HepG2 (cell line): Measurements from ENCODE around the gene BTAF1. TPM values are rescaled to one million over a fixed set of nuclear protein-coding genes. Genes with fewer than 3 reads are reported as not detected.

Experiments
- ATAC-seq: fragments of 200-7000 bp; cut with Tn5 transposase; 3 replicates; pipeline ENCODE4 v1.9.1; 2020; ENCODE audit warnings: mild to moderate bottlenecking, moderate library complexity
- BruUV-seq: library from RNA; stranded (reverse); fragments of 400-500 nt; replicated peaks from 2 replicates; lab custom pipeline; 2021; lab: Mats Ljungman, UMichigan
- CTCF ChIA-PET: fragments of 300-600 bp; formaldehyde crosslinking; extraction: SDS; loops from one replicate; lab custom pipeline; 2021; ENCODE audit warnings: low total read pairs, inconsistent platforms, low intra/inter-chr PET ratio; lab: Yijun Ruan, JAX
- POLR2A ChIA-PET: fragments of 350-600 bp; sonication (Branson Sonifier 250); formaldehyde crosslinking; loops from one replicate; lab custom pipeline; 2020; ENCODE audit warnings: antibody characterized with exemption, inconsistent platforms; lab: Yijun Ruan, JAX
- DNase-seq: peaks from one replicate; pipeline ENCODE4 v3.0.0-alpha.2; 2015; ENCODE audit warnings: low spot score
- FAIRE-seq: peaks from 3 replicates; lab custom pipeline; 2011; peaks lifted over from hg19 to GRCh38; lab: Jason Lieb, UNC
- H2AFZ ChIP-seq: one replicate; pipeline ENCODE4 v1.6.1; 2011; ENCODE audit warnings: low read length, inconsistent platforms
- H3K27ac ChIP-seq: fragments of 300-600 bp; 3 replicates; pipeline ENCODE4 v1.8.0; 2011; ENCODE audit warnings: mixed run types, mild to moderate bottlenecking, mixed read lengths, low read length, inconsistent platforms; ENCODE audit not compliant: insufficient read depth; ENCODE audit errors: extremely low read length
- H3K27me3 ChIP-seq, 2 experiments: fragments of 200-600 bp in 1 of 2; 2 replicates in 1 of 2; 3 replicates in 1 of 2; pipeline versions ENCODE4 v1.6.0 to v1.8.0; 2011; ENCODE audit warnings: low read length in 2 of 2, mild to moderate bottlenecking in 2 of 2, moderate library complexity in 2 of 2, inconsistent platforms in 1 of 2; ENCODE audit not compliant: insufficient read depth in 2 of 2, control insufficient read depth in 1 of 2
- H3K36me3 ChIP-seq, 2 experiments: fragments of 200-600 bp in 1 of 2; replicated peaks in 1 of 2; 2 replicates in 1 of 2; 3 replicates in 1 of 2; pipeline versions ENCODE4 v1.5.1 to v1.8.0; 2011; ENCODE audit warnings: low read length in 2 of 2, inconsistent platforms in 1 of 2; ENCODE audit not compliant: insufficient read depth in 2 of 2, control insufficient read depth in 1 of 2
- H3K4me1 ChIP-seq: 2 replicates; pipeline ENCODE4 v1.5.1; 2012; ENCODE audit warnings: low read length, inconsistent platforms; ENCODE audit not compliant: insufficient read depth
- H3K4me2 ChIP-seq: 2 replicates; pipeline ENCODE4 v1.6.0; 2011; ENCODE audit warnings: low read depth, low read length, inconsistent platforms
- H3K4me3 ChIP-seq, 3 experiments: fragments of 200-600 bp in 1 of 3; sonication (generic), shearing (Covaris generic) in 1 of 3; replicated peaks in 1 of 3; 2 replicates each; pipeline ENCODE4 v1.5.1; 2011 to 2016; ENCODE audit warnings: low read length in 3 of 3, inconsistent platforms in 2 of 3, low read depth in 2 of 3, mild to moderate bottlenecking in 2 of 3, control low read depth in 1 of 3, mixed read lengths in 1 of 3; ENCODE audit not compliant: insufficient read depth in 1 of 3
- H3K79me2 ChIP-seq: one replicate; pipeline ENCODE4 v1.6.1; 2011; ENCODE audit warnings: low read length, inconsistent platforms; ENCODE audit not compliant: insufficient read depth
- H3K9ac ChIP-seq: 2 replicates; pipeline ENCODE4 v1.6.0; 2011; ENCODE audit warnings: mild to moderate bottlenecking, low read depth, low read length, inconsistent platforms; ENCODE audit not compliant: insufficient read depth
- H3K9me3 ChIP-seq: 2 replicates; pipeline ENCODE4 v1.5.1; 2012; ENCODE audit warnings: mild to moderate bottlenecking, low read length
- H4K20me1 ChIP-seq: 2 replicates; pipeline ENCODE4 v1.6.0; 2011; ENCODE audit warnings: inconsistent platforms, mild to moderate bottlenecking, low read length, moderate library complexity; ENCODE audit not compliant: insufficient read depth
- CBFB ChIP-seq: sonication (generic); formaldehyde crosslinking; IDR thresholded peaks from 2 replicates; pipeline ENCODE4 v1.4.0; 2020; ENCODE audit warnings: missing genetic modification reagents
- ELF3 ChIP-seq: IDR thresholded peaks from 2 replicates; pipeline ENCODE4 v1.6.1; 2016; ENCODE audit warnings: missing genetic modification reagents, missing compliant biosample characterization
- HES4 ChIP-seq: sonication (generic); formaldehyde crosslinking; IDR thresholded peaks from 2 replicates; pipeline ENCODE4 v1.9.0; 2021; ENCODE audit warnings: mild to moderate bottlenecking, missing genetic modification reagents, borderline replicate concordance
- NFE2L1 ChIP-seq: sonication (generic); formaldehyde crosslinking; IDR thresholded peaks from 2 replicates; pipeline ENCODE4 v1.4.0; 2020; ENCODE audit warnings: missing genetic modification reagents, mild to moderate bottlenecking, borderline replicate concordance
- POLR2AphosphoS2 ChIP-seq: IDR thresholded peaks from 2 replicates; pipeline ENCODE4 v1.6.1; 2011; ENCODE audit warnings: low read depth, low read length, improper control_type of control experiment
- RBFOX2 ChIP-seq: fragments of 200-400 bp; formaldehyde crosslinking; IDR thresholded peaks from 2 replicates; pipeline ENCODE4 v1.6.1; 2017; ENCODE audit warnings: low read depth, mild to moderate bottlenecking, low read length
- XRCC5 ChIP-seq: fragments of 200-400 bp; formaldehyde crosslinking; optimal IDR thresholded peaks from 2 replicates; pipeline ENCODE3; 2017; ENCODE audit warnings: mild to moderate bottlenecking, low read length
- ZC3H13 ChIP-seq: sonication (generic); formaldehyde crosslinking; IDR thresholded peaks from 2 replicates; pipeline ENCODE4 v1.8.1; 2023; ENCODE audit warnings: mild to moderate bottlenecking, missing genetic modification reagents, moderate library complexity
- ZC3H4 ChIP-seq: sonication (generic); formaldehyde crosslinking; IDR thresholded peaks from 2 replicates; pipeline ENCODE4 v1.4.0; 2020; ENCODE audit warnings: missing genetic modification reagents, borderline replicate concordance
- ZFP82 ChIP-seq: sonication (generic); formaldehyde crosslinking; IDR thresholded peaks from 2 replicates; pipeline ENCODE4 v1.5.1; 2020; ENCODE audit warnings: mild to moderate bottlenecking, missing genetic modification reagents, borderline replicate concordance
- ZNF564 ChIP-seq: sonication (generic); formaldehyde crosslinking; IDR thresholded peaks from 2 replicates; pipeline ENCODE4 v1.8.1; 2023; ENCODE audit warnings: mild to moderate bottlenecking, missing genetic modification reagents
- ZNF577 ChIP-seq: sonication (generic); formaldehyde crosslinking; IDR thresholded peaks from 2 replicates; pipeline ENCODE4 v1.4.0; 2020; ENCODE audit warnings: mild to moderate bottlenecking, low read depth, missing genetic modification reagents, borderline replicate concordance
- ZNF761 ChIP-seq: sonication (generic); formaldehyde crosslinking; conservative IDR thresholded peaks from 2 replicates; pipeline ENCODE4 v1.4.0; 2020; ENCODE audit warnings: mild to moderate bottlenecking, missing genetic modification reagents
- ZNF777 ChIP-seq: sonication (generic); formaldehyde crosslinking; IDR thresholded peaks from 2 replicates; pipeline ENCODE4 v1.4.0; 2020; ENCODE audit warnings: missing genetic modification reagents
- WGBS: methylation state at CpG from one replicate; pipeline ENCODE4 v1.1.6; 2017; ENCODE audit warnings: low lambda C conversion rate; 5-methylcytosine and 5-hydroxymethylcytosine counted together
- in situ Hi-C: cut with HindIII; loops from 2 replicates; pipeline ENCODE4 v1.10.0; 2017; ENCODE audit warnings: low pct_unique_long_range_greater_than_20kb; ENCODE audit not compliant: extremely low pct_ligation_motif_present
- intact Hi-C: fragments of 100-400 bp; cut with micrococcal nuclease; formaldehyde crosslinking; loops from one replicate; pipeline ENCODE4 v1.10.0; 2022; ENCODE audit not compliant: unreplicated experiment
- polyA plus RNA-seq, 8 experiments: library from polyadenylated mRNA; depleted of rRNA in 3 of 8; stranded (reverse) in 7 of 8; unstranded in 1 of 8; fragments of >200 nt; fragmentation: Illumina TruSeq in 4 of 8; extraction: Trizol in 4 of 8; gene quantifications; 2 replicates each; pipeline versions ENCODE4 v1.2.1 to v1.2.3, GENCODE V29; 2011 to 2016; ENCODE audit warnings: low read depth in 4 of 8, missing spikeins in 1 of 8, mixed read lengths in 1 of 8; ENCODE audit not compliant: insufficient read depth in 1 of 8
- total RNA-seq, 5 experiments: library from RNA; depleted of rRNA; stranded (reverse); fragments of >200 nt; fragmentation: Illumina TruSeq; extraction: Trizol; gene quantifications; 2 replicates each; pipeline ENCODE4 v1.2.3, GENCODE V29; 2016; ENCODE audit warnings: low read depth in 1 of 5
- TF ChIP-seq, protein P1 (sequence below): IDR thresholded peaks from 2 replicates; pipeline ENCODE4 v1.6.1; 2012; ENCODE audit warnings: low read length, improper control_type of control experiment

Gene BTAF1
- total and polyA plus RNA-seq, 2 of the 13 experiments (the other 11 are each of a cell fraction or from before 2014, with no cell fraction given), result 38.6 to 54.1 TPM

DNA sequence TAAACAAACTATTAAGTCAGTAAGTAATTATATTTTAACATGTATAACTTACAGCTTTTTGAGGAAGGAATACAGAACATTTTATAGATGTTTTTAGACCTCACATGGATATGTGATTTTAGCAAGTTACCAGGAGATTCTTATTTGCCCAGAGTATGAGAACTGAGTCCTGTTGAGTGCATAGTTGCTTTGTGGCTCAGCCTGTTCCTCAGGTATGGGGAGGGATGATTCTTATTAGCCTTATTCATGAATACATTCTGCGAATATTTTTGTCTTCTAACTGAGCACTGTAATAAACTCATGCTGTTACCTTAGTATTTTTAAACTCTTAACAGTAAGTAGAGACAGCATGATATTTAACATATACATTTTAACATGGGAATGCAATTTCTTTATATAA is 17.9 kb downstream of the BTAF1 start:
- ATAC-seq, result no peak
- H3K4me1 ChIP-seq, result no peaks in the 10 kb centered on the region
- TF ChIP-seq NFE2L1 (CRISPR knock-in tag) (no peak), ZFP82 (CRISPR knock-in tag) (no peak), HES4 (CRISPR knock-in tag) (no peak), ZNF761 (no peak), ZC3H4 (CRISPR knock-in tag) (no peak), XRCC5 (no peak), CBFB (no peak), POLR2AphosphoS2 (no peak), ZNF577 (CRISPR knock-in tag) (no peak), ZNF564 (CRISPR knock-in tag) (no peak), ZNF777 (CRISPR knock-in tag) (no peak), ELF3 (CRISPR knock-in tag) (no peak), ZC3H13 (no peak), RBFOX2 (no peak)
- TF ChIP-seq, protein P1, sequence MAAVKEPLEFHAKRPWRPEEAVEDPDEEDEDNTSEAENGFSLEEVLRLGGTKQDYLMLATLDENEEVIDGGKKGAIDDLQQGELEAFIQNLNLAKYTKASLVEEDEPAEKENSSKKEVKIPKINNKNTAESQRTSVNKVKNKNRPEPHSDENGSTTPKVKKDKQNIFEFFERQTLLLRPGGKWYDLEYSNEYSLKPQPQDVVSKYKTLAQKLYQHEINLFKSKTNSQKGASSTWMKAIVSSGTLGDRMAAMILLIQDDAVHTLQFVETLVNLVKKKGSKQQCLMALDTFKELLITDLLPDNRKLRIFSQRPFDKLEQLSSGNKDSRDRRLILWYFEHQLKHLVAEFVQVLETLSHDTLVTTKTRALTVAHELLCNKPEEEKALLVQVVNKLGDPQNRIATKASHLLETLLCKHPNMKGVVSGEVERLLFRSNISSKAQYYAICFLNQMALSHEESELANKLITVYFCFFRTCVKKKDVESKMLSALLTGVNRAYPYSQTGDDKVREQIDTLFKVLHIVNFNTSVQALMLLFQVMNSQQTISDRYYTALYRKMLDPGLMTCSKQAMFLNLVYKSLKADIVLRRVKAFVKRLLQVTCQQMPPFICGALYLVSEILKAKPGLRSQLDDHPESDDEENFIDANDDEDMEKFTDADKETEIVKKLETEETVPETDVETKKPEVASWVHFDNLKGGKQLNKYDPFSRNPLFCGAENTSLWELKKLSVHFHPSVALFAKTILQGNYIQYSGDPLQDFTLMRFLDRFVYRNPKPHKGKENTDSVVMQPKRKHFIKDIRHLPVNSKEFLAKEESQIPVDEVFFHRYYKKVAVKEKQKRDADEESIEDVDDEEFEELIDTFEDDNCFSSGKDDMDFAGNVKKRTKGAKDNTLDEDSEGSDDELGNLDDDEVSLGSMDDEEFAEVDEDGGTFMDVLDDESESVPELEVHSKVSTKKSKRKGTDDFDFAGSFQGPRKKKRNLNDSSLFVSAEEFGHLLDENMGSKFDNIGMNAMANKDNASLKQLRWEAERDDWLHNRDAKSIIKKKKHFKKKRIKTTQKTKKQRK, result no peak
- TF ChIP-seq, all 625 proteins: peak for 0
- ChIA-PET CTCF (no interaction called here), POLR2A (no interaction called here)
- Histone ChIP-seq H3K9me3 (no peaks in the 10 kb centered on the region), H3K27me3 (no peaks in the 10 kb centered on the region), H3K4me3 (no peak overlapping the region), H3K9ac (no peak overlapping the region), H3K4me2 (no peak overlapping the region), H4K20me1 (no peaks in the 10 kb centered on the region), H2AFZ (no peak overlapping the region), H3K36me3 (peaks cover 12 to 65% of the 10 kb centered on the region in 2 experiments; a peak in 4 of 5 replicates), H3K79me2 (peaks cover 23% of the 10 kb centered on the region), H3K27ac (no peak overlapping the region)
- in situ Hi-C loops, result no loop called here
- no peak for DNase-seq
- intact Hi-C loops, result no loop called here
- FAIRE-seq, result no peak
- 90% methylated on average over 1 of the region's 1 CpG for WGBS
- no TSS peak for BruUV-seq
